GM23248 (cell line): ENCODE data around the gene SHROOM3.

ENCODE experiments used
- EZH2 ChIP-seq: fragments of 200-600 bp; sonication (generic); IDR thresholded peaks from 2 replicates; pipeline ENCODE4 v1.6.1; 2018; ENCODE audit warnings: antibody characterized with exemption, mild to moderate bottlenecking; ENCODE audit not compliant: insufficient read depth, poor library complexity, severe bottlenecking
- EZH2phosphoT487 ChIP-seq: fragments of 200-600 bp; sonication (generic); IDR thresholded peaks from 2 replicates; pipeline ENCODE4 v1.6.1; 2018; ENCODE audit warnings: antibody characterized with exemption, moderate library complexity, mild to moderate bottlenecking, low read depth; ENCODE audit not compliant: insufficient read depth

GRCh38 chr4:76740192-76740591, 305.2 kb downstream of the SHROOM3 start:
- TF ChIP-seq EZH2 (no peak), EZH2phosphoT487 (no peak)
